ENCODE measurements around the gene ALDH6A1.

ALDH6A1 gene

GRCh38 chr14:74019408-74020137 is 64.7 kb downstream of the ALDH6A1 start:
- Histone ChIP-seq H3K9me2 (replicated peaks; ENCODE audit: insufficient read depth, low read length) (no peaks in the 10 kb centered on the region), H3K27me3 (ENCODE audit: low read length) (no peaks in the 10 kb centered on the region), H3K9me3 (ENCODE audit: insufficient read depth, low read length) (no peaks in the 10 kb centered on the region), H3K27ac (ENCODE audit: low read depth, low read length) (no peak overlapping the region), H4K20me1 (ENCODE audit: low read depth, low read length) (no peaks in the 10 kb centered on the region), H3K4me2 (ENCODE audit: low read depth, low read length, poor library complexity, severe bottlenecking) (peak overlapping the region; percentile 71), H3K79me2 (ENCODE audit: insufficient read depth, low read length) (no peaks in the 10 kb centered on the region), H3K9ac (ENCODE audit: low read length) (peak overlapping the region; percentile 91), H2AFZ (ENCODE audit: low read depth, low read length, severe bottlenecking) (peak overlapping the region; percentile 84), H3K4me3 (ENCODE audit: insufficient read depth, low read length, poor library complexity, severe bottlenecking) (peak overlapping the region; percentile 85), H3F3A (ENCODE audit: insufficient read depth) (0 out of 2 replicates have a peak, but pooled peaks cover 7% of the 10 kb centered on the region), H3K36me3 (ENCODE audit: low read length) (no peaks in the 10 kb centered on the region)
- TF ChIP-seq EZH2phosphoT487 (conservative IDR thresholded peaks at IDR 0.05; ENCODE audit: low read length) (no peak), CTCF (IDR thresholded peaks at IDR 0.05; ENCODE audit: insufficient read depth, low read length, poor library complexity, severe bottlenecking) (no peak)

GRCh38 chr14:74018586-74019407 is 65.5 kb downstream of the ALDH6A1 start, which contains the start of the genes BBOF1 and ENTPD5:
Gene BBOF1, plus strand, starts transcription at chr14:74019349. Its CDS starts 130 bp downstream, at chr14:74019479.
Gene ENTPD5, minus strand, starts transcription at chr14:74019288. Its CDS starts 31,186 bp downstream, at chr14:73988102.
- TF ChIP-seq CTCF (IDR thresholded peaks at IDR 0.05; ENCODE audit: insufficient read depth, low read length, poor library complexity, severe bottlenecking) (no peak), EZH2phosphoT487 (conservative IDR thresholded peaks at IDR 0.05; ENCODE audit: low read length) (no peak)
- H3K4me3 ChIP-seq (ENCODE audit: insufficient read depth, low read length, poor library complexity, severe bottlenecking), result peak within 1 kb of the TSS; percentile 85
- H3K36me3 ChIP-seq (ENCODE audit: low read length), result no peaks in the 10 kb centered on the region
- H4K20me1 ChIP-seq (ENCODE audit: low read depth, low read length), result no peaks in the 10 kb centered on the region
- peak within 1 kb of the TSS; percentile 71 for H3K4me2 ChIP-seq (ENCODE audit: low read depth, low read length, poor library complexity, severe bottlenecking)
- peak within 1 kb of the TSS; percentile 91 for H3K9ac ChIP-seq (ENCODE audit: low read length)
- H3K9me2 ChIP-seq (replicated peaks; ENCODE audit: insufficient read depth, low read length), result no peaks in the 10 kb centered on the region
- H3F3A ChIP-seq (ENCODE audit: insufficient read depth), result 0 out of 2 replicates have a peak, but pooled peaks cover 7% of the 10 kb centered on the region
- peak within 1 kb of the TSS; percentile 84 for H2AFZ ChIP-seq (ENCODE audit: low read depth, low read length, severe bottlenecking)
- H3K27me3 ChIP-seq (ENCODE audit: low read length), result no peaks in the 10 kb centered on the region
- no peaks in the 10 kb centered on the region for H3K9me3 ChIP-seq (ENCODE audit: insufficient read depth, low read length)
- no peaks in the 10 kb centered on the region for H3K79me2 ChIP-seq (ENCODE audit: insufficient read depth, low read length)
- peak within 1 kb of the TSS; percentile 36 for H3K27ac ChIP-seq (ENCODE audit: low read depth, low read length)

DNA sequence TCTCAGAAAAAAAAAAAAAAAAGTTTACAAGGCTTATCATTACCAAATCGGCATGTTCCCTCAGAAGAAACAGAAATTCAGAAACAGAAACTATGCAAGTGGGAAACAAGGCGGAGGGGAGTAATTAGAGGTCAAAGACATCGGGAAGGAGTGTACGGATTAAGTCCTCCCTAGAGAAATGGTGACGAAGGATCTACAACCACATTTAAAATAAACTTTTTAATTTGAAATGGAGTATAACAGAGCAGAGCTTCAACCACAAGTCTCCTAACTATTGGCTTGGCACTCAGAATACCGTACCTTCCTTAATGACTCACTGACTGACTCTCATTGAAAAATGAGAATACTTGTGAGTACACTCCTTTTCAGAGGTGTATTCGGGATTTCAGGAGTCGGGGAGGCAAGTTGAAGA is 66.1 kb downstream of the ALDH6A1 start:
- no peaks in the 10 kb centered on the region for H3K9me2 ChIP-seq (replicated peaks; ENCODE audit: insufficient read depth, low read length)
- H3K36me3 ChIP-seq (ENCODE audit: low read length), result no peaks in the 10 kb centered on the region
- H3F3A ChIP-seq (ENCODE audit: insufficient read depth), result 0 out of 2 replicates have a peak, but pooled peaks cover 7% of the 10 kb centered on the region
- no peaks in the 10 kb centered on the region for H4K20me1 ChIP-seq (ENCODE audit: low read depth, low read length)
- no peaks in the 10 kb centered on the region for H3K9me3 ChIP-seq (ENCODE audit: insufficient read depth, low read length)
- H3K79me2 ChIP-seq (ENCODE audit: insufficient read depth, low read length), result no peaks in the 10 kb centered on the region
- TF ChIP-seq CTCF (IDR thresholded peaks at IDR 0.05; ENCODE audit: insufficient read depth, low read length, poor library complexity, severe bottlenecking) (no peak), EZH2phosphoT487 (conservative IDR thresholded peaks at IDR 0.05; ENCODE audit: low read length) (no peak)
- peak overlapping the region; percentile 81 for H2AFZ ChIP-seq (ENCODE audit: low read depth, low read length, severe bottlenecking)
- H3K27me3 ChIP-seq (ENCODE audit: low read length), result no peaks in the 10 kb centered on the region
- H3K4me3 ChIP-seq (ENCODE audit: insufficient read depth, low read length, poor library complexity, severe bottlenecking), result peak overlapping the region; percentile 85
- peak overlapping the region; percentile 91 for H3K9ac ChIP-seq (ENCODE audit: low read length)
- peak overlapping the region; percentile 36 for H3K27ac ChIP-seq (ENCODE audit: low read depth, low read length)
- H3K4me2 ChIP-seq (ENCODE audit: low read depth, low read length, poor library complexity, severe bottlenecking), result peak overlapping the region; percentile 71
